HepG2 (cell line): ENCODE data around the gene SPAG7. TPM values are rescaled to one million over a fixed set of nuclear protein-coding genes. Genes with fewer than 3 reads are reported as not detected.

Source experiments
- DMAP1 ChIP-seq: IDR thresholded peaks from 2 replicates; pipeline ENCODE4 v1.6.1; 2016
- DNMT3B ChIP-seq: conservative IDR thresholded peaks from 2 replicates; pipeline ENCODE4 v1.6.1; 2016; ENCODE audit warnings: missing biosample characterization, control low read depth
- GATA4 ChIP-seq: sonication (generic); IDR thresholded peaks from 2 replicates; pipeline ENCODE4 v1.6.1; 2016; ENCODE audit warnings: antibody characterized with exemption, low read depth, borderline replicate concordance
- SP140L ChIP-seq: sonication (generic); formaldehyde crosslinking; IDR thresholded peaks from 2 replicates; pipeline ENCODE4 v1.4.0; 2020; ENCODE audit warnings: missing genetic modification reagents, borderline replicate concordance
- TBP ChIP-seq: sonication (generic); formaldehyde crosslinking; IDR thresholded peaks from 2 replicates; pipeline ENCODE4 v1.5.0; 2020; ENCODE audit warnings: missing genetic modification reagents
- TBX3 ChIP-seq: fragments of 450-650 bp; IDR thresholded peaks from 2 replicates; pipeline ENCODE4 v1.6.1; 2017; ENCODE audit warnings: antibody characterized with exemption, mild to moderate bottlenecking, inconsistent platforms, borderline replicate concordance
- TEAD3 ChIP-seq: optimal IDR thresholded peaks from 2 replicates; pipeline ENCODE3; 2016; ENCODE audit warnings: borderline replicate concordance
- ZNF256 ChIP-seq: sonication (generic); formaldehyde crosslinking; conservative IDR thresholded peaks from 2 replicates; pipeline ENCODE4 v1.4.0; 2020; ENCODE audit warnings: missing genetic modification reagents
- polyA plus RNA-seq, 8 experiments: library from polyadenylated mRNA; depleted of rRNA in 3 of 8; stranded (reverse) in 7 of 8; unstranded in 1 of 8; fragments of >200 nt; fragmentation: Illumina TruSeq in 4 of 8; extraction: Trizol in 4 of 8; gene quantifications; 2 replicates each; pipeline versions ENCODE4 v1.2.1 to v1.2.3, GENCODE V29; 2011 to 2016; ENCODE audit warnings: low read depth in 4 of 8, missing spikeins in 1 of 8, mixed read lengths in 1 of 8; ENCODE audit not compliant: insufficient read depth in 1 of 8
- total RNA-seq, 5 experiments: library from RNA; depleted of rRNA; stranded (reverse); fragments of >200 nt; fragmentation: Illumina TruSeq; extraction: Trizol; gene quantifications; 2 replicates each; pipeline ENCODE4 v1.2.3, GENCODE V29; 2016; ENCODE audit warnings: low read depth in 1 of 5
- TF ChIP-seq, protein P1 (sequence below): sonication (generic); formaldehyde crosslinking; conservative IDR thresholded peaks from 2 replicates; pipeline ENCODE4 v1.4.0; 2020; ENCODE audit warnings: missing genetic modification reagents
- TF ChIP-seq, protein P2 (sequence below): sonication (generic); formaldehyde crosslinking; IDR thresholded peaks from one replicate; pipeline ENCODE4 v1.5.1; 2020; ENCODE audit warnings: mild to moderate bottlenecking, missing genetic modification reagents; ENCODE audit errors: not compliant biosample characterization
- TF ChIP-seq, protein P3 (sequence below): IDR thresholded peaks from 2 replicates; pipeline ENCODE4 v1.6.1; 2016; ENCODE audit warnings: missing biosample characterization, missing genetic modification reagents, low read depth
- TF ChIP-seq, protein P4 (sequence below): sonication (generic); formaldehyde crosslinking; IDR thresholded peaks from 2 replicates; pipeline ENCODE4 v1.9.0; 2021; ENCODE audit warnings: missing genetic modification reagents, borderline replicate concordance
- TF ChIP-seq, protein P5 (sequence below): IDR thresholded peaks from 2 replicates; pipeline ENCODE4 v1.6.1; 2016

SPAG7 gene
- total and polyA plus RNA-seq, 2 of the 13 experiments (the other 11 are each of a cell fraction or from before 2014, with no cell fraction given): 51.0 to 59.0 TPM

DNA sequence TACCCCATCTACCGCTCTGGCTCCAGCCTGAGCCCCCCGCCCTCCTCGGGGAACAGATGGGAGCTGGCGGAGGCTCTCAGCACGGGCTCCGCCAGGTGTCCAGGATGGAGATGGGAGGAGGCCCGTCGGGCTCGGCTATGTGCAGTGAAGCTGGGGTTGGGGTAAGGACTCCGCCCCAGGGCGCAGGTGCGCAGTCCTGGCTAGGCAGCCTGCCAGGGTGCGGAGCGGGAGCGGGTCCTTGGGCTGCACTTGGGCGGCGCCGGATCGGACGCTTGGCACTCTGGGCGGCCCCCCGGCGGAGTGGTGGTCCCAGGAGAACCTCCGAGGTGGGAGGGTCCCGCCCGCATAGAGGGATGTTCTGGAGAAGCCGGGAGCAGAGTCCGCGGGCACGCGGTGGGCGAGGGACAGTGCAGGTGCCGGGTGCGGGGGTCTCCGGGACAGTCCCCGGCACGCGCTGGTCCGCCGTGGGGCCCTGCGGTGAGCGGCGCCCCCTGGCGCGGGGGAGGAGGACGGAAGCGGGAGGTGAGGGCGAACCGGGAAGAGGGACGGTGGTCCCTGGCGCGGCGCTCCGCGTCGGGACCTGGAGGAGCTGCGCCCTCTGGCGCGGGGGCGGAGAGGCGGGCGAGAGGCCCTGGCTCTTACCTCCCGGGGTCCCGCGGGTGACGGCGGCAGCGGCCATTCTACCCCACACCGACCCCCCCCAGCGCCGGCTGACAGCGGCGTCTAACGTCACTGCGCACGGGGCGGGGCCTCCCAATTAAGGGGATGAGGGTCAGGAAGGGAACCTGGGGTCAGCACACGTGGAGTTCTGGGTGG, 19.5 kb upstream of the SPAG7 start, which contains the start of gene CAMTA2 (continued):
- TF ChIP-seq, protein P1, sequence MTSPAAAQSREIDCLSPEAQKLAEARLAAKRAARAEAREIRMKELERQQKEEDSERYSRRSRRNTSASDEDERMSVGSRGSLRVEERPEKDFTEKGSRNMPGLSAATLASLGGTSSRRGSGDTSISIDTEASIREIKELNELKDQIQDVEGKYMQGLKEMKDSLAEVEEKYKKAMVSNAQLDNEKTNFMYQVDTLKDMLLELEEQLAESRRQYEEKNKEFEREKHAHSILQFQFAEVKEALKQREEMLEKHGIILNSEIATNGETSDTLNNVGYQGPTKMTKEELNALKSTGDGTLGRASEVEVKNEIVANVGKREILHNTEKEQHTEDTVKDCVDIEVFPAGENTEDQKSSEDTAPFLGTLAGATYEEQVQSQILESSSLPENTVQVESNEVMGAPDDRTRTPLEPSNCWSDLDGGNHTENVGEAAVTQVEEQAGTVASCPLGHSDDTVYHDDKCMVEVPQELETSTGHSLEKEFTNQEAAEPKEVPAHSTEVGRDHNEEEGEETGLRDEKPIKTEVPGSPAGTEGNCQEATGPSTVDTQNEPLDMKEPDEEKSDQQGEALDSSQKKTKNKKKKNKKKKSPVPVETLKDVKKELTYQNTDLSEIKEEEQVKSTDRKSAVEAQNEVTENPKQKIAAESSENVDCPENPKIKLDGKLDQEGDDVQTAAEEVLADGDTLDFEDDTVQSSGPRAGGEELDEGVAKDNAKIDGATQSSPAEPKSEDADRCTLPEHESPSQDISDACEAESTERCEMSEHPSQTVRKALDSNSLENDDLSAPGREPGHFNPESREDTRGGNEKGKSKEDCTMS (CRISPR knock-in tag): no peak
- no peak for TF ChIP-seq SP140L
- peak; percentile 46 for TF ChIP-seq TEAD3 (CRISPR knock-in tag)
- TF ChIP-seq DNMT3B (CRISPR knock-in tag): no peak
- TF ChIP-seq TBX3: no peak
- no peak for TF ChIP-seq ZNF256 (CRISPR knock-in tag)
- TF ChIP-seq, protein P2, sequence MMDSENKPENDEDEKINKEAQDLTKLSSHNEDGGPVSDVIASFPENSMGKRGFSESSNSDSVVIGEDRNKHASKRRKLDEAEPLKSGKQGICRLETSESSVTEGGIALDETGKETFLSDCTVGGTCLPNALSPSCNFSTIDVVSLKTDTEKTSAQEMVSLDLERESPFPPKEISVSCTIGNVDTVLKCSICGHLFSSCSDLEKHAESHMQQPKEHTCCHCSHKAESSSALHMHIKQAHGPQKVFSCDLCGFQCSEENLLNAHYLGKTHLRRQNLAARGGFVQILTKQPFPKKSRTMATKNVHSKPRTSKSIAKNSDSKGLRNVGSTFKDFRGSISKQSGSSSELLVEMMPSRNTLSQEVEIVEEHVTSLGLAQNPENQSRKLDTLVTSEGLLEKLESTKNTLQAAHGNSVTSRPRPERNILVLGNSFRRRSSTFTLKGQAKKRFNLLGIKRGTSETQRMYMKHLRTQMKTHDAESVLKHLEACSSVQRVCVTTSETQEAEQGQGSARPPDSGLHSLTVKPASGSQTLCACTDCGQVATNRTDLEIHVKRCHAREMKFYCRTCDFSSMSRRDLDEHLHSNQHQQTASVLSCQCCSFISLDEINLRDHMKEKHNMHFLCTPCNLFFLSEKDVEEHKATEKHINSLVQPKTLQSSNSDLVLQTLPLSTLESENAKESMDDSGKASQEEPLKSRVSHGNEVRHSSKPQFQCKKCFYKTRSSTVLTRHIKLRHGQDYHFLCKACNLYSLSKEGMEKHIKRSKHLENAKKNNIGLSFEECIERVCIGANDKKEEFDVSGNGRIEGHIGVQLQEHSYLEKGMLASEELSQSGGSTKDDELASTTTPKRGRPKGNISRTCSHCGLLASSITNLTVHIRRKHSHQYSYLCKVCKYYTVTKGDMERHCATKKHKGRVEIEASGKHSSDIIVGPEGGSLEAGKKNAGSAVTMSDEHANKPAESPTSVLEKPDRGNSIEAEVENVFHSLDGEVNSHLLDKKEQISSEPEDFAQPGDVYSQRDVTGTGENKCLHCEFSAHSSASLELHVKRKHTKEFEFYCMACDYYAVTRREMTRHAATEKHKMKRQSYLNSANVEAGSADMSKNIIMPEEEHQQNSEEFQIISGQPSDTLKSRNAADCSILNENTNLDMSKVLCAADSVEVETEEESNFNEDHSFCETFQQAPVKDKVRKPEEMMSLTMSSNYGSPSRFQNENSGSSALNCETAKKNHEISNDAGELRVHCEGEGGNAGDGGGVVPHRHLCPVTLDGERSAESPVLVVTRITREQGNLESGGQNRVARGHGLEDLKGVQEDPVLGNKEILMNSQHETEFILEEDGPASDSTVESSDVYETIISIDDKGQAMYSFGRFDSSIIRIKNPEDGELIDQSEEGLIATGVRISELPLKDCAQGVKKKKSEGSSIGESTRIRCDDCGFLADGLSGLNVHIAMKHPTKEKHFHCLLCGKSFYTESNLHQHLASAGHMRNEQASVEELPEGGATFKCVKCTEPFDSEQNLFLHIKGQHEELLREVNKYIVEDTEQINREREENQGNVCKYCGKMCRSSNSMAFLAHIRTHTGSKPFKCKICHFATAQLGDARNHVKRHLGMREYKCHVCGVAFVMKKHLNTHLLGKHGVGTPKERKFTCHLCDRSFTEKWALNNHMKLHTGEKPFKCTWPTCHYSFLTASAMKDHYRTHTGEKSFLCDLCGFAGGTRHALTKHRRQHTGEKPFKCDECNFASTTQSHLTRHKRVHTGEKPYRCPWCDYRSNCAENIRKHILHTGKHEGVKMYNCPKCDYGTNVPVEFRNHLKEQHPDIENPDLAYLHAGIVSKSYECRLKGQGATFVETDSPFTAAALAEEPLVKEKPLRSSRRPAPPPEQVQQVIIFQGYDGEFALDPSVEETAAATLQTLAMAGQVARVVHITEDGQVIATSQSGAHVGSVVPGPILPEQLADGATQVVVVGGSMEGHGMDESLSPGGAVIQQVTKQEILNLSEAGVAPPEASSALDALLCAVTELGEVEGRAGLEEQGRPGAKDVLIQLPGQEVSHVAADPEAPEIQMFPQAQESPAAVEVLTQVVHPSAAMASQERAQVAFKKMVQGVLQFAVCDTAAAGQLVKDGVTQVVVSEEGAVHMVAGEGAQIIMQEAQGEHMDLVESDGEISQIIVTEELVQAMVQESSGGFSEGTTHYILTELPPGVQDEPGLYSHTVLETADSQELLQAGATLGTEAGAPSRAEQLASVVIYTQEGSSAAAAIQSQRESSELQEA (CRISPR knock-in tag): no peak
- TF ChIP-seq, protein P3, sequence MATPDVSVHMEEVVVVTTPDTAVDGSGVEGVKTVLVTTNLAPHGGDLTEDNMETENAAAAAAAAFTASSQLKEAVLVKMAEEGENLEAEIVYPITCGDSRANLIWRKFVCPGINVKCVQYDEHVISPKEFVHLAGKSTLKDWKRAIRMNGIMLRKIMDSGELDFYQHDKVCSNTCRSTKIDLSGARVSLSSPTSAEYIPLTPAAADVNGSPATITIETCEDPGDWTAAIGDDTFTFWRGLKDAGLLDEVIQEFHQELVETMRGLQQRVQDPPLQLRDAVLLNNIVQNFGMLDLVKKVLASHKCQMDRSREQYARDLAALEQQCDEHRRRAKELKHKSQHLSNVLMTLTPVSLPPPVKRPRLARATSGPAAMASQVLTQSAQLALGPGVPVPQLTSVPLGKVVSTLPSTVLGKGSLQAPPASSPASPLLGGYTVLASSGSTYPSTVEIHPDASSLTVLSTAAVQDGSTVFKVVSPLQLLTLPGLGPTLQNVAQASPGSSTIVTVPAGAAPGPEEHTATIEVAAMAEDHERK (CRISPR knock-in tag): peak; percentile 88
- TF ChIP-seq TBP: no peak
- TF ChIP-seq DMAP1 (CRISPR knock-in tag): peak; percentile 35; the same call in 1 of the 2 replicates
- TF ChIP-seq GATA4: no peak
- TF ChIP-seq, protein P4, sequence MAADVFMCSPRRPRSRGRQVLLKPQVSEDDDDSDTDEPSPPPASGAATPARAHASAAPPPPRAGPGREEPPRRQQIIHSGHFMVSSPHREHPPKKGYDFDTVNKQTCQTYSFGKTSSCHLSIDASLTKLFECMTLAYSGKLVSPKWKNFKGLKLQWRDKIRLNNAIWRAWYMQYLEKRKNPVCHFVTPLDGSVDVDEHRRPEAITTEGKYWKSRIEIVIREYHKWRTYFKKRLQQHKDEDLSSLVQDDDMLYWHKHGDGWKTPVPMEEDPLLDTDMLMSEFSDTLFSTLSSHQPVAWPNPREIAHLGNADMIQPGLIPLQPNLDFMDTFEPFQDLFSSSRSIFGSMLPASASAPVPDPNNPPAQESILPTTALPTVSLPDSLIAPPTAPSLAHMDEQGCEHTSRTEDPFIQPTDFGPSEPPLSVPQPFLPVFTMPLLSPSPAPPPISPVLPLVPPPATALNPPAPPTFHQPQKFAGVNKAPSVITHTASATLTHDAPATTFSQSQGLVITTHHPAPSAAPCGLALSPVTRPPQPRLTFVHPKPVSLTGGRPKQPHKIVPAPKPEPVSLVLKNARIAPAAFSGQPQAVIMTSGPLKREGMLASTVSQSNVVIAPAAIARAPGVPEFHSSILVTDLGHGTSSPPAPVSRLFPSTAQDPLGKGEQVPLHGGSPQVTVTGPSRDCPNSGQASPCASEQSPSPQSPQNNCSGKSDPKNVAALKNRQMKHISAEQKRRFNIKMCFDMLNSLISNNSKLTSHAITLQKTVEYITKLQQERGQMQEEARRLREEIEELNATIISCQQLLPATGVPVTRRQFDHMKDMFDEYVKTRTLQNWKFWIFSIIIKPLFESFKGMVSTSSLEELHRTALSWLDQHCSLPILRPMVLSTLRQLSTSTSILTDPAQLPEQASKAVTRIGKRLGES (CRISPR knock-in tag): no peak
- TF ChIP-seq, protein P5, sequence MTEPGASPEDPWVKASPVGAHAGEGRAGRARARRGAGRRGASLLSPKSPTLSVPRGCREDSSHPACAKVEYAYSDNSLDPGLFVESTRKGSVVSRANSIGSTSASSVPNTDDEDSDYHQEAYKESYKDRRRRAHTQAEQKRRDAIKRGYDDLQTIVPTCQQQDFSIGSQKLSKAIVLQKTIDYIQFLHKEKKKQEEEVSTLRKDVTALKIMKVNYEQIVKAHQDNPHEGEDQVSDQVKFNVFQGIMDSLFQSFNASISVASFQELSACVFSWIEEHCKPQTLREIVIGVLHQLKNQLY (CRISPR knock-in tag): peak; percentile 1
